Measurements from ENCODE around the gene KLHL40. TPM values are rescaled to one million over a fixed set of nuclear protein-coding genes. Genes with fewer than 3 reads are reported as not detected.

The KLHL40 gene
- polyA plus RNA-seq, 1 experiment, result not detected

DNA sequence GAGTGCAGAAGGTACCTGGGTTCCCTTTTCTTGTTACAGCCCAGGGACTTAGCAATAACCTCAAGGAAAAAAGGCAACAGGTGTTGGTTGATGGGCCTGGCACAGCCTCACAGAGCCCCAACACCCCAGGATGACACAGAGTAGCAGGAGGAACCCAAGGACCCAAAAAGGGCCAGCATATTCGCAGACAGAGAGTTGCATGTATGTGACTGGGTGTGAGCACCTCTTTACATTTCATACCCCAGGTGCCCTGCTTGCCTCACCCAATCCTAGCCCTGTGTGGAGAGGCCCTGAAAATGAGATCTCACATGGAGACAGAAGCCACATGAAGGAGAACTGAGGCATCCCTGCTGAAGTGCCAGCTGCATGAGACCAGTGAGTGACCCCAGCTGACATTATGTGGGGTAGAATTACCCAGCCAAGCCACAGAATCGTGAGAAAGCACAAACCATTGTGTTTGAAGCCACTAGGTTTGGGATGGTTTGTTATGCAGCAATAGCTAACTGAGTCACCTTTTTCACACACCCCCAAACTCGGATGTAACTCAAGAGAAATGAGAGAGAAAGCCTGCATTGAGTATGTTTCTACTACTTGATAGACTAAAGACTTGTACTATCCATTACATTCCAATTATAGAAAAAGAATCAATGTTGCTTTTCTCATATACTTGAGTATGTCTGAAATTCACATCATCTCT is 43.5 kb downstream of the KLHL40 start:
- ChIA-PET CTCF (no interaction called here), POLR2A (no interaction called here)
- Histone ChIP-seq H3K27ac (ENCODE audit: low read depth, low read length) (no peak overlapping the region), H3K27me3 (ENCODE audit: control insufficient read depth, insufficient read depth, low read length) (peaks cover 18% of the 10 kb centered on the region), H3K9me3 (ENCODE audit: control insufficient read depth, insufficient read depth, low read length) (no peaks in the 10 kb centered on the region), H3K4me3 (ENCODE audit: low read depth, low read length) (no peak overlapping the region)
- DNase-seq (ENCODE audit: low read depth, low spot score), result no peak
- TF ChIP-seq, protein P1, sequence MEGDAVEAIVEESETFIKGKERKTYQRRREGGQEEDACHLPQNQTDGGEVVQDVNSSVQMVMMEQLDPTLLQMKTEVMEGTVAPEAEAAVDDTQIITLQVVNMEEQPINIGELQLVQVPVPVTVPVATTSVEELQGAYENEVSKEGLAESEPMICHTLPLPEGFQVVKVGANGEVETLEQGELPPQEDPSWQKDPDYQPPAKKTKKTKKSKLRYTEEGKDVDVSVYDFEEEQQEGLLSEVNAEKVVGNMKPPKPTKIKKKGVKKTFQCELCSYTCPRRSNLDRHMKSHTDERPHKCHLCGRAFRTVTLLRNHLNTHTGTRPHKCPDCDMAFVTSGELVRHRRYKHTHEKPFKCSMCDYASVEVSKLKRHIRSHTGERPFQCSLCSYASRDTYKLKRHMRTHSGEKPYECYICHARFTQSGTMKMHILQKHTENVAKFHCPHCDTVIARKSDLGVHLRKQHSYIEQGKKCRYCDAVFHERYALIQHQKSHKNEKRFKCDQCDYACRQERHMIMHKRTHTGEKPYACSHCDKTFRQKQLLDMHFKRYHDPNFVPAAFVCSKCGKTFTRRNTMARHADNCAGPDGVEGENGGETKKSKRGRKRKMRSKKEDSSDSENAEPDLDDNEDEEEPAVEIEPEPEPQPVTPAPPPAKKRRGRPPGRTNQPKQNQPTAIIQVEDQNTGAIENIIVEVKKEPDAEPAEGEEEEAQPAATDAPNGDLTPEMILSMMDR (IDR thresholded peaks at IDR 0.05; ENCODE audit: low read depth, low read length), result no peak

DNA sequence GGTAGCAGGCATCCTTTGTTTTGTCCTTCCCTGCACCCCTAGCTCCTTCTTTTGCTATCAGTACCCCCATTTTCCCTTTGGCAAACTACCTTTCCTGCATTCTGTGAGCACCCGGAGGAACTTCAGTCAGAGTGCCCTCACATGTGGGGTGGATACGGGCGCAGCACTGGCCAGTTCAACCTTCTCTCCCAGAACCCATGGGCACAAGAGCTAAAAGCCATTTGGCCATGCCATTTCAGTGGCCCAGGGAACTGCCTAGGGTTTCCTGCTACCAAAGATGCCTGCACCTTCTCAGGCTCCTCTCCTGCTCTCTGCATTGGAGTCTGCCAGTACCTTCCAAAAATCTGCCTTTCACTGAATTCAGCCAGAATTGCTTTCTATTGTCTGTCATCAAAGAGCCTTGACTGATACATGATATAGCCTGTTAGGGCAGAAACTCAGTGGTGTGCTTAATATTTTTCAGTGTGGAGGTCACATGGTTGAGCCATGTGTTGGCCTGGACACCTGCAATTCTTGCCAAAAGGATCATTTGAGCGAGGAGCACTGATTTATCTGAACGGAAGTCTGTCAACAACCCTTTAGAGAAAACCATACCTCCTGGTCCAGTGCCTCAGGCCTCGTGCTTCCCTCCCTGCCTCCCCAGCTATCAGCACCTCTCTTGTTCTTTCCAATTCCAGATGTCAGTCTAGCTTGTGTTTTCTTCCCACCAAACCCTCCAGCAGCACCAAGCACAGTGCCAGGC is 44.2 kb downstream of the KLHL40 start:
- no peak overlapping the region for H3K27ac ChIP-seq (ENCODE audit: low read depth, low read length)
- ChIA-PET CTCF (no interaction called here), POLR2A (no interaction called here)
- H3K9me3 ChIP-seq (ENCODE audit: control insufficient read depth, insufficient read depth, low read length), result no peaks in the 10 kb centered on the region
- H3K27me3 ChIP-seq (ENCODE audit: control insufficient read depth, insufficient read depth, low read length), result peaks cover 17% of the 10 kb centered on the region
- DNase-seq (ENCODE audit: low read depth, low spot score), result no peak
- no peak overlapping the region for H3K4me3 ChIP-seq (ENCODE audit: low read depth, low read length)
- TF ChIP-seq, protein P1 (IDR thresholded peaks at IDR 0.05; ENCODE audit: low read depth, low read length), result no peak

DNA sequence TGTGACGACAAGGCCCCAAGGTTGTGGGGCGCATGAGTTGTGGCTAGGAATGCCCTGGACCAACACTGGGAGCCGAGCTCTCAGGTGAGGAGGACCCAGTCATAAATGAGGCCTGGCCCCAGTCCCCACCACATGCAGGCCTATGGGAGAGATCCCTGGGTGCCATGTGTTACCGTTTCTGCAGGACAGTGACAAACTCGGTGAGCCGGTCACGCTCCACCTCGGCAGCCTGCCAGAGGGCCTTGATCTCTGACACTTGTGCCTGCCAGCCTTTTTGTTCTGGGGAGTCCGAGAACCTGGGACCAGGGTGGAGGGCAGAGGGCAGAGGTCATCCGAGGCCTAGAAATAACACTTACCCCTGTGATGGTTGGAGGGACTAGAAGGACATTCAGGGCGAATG is 45.0 kb downstream of the KLHL40 start:
- TF ChIP-seq, protein P1 (IDR thresholded peaks at IDR 0.05; ENCODE audit: low read depth, low read length), result no peak
- H3K9me3 ChIP-seq (ENCODE audit: control insufficient read depth, insufficient read depth, low read length), result no peaks in the 10 kb centered on the region
- POLR2A ChIA-PET, result no interaction called here
- no peak overlapping the region for H3K4me3 ChIP-seq (ENCODE audit: low read depth, low read length)
- DNase-seq (ENCODE audit: low read depth, low spot score), result no peak
- peaks cover 17% of the 10 kb centered on the region for H3K27me3 ChIP-seq (ENCODE audit: control insufficient read depth, insufficient read depth, low read length)
- no peak overlapping the region for H3K27ac ChIP-seq (ENCODE audit: low read depth, low read length)
- CTCF ChIA-PET, result no interaction called here

DNA sequence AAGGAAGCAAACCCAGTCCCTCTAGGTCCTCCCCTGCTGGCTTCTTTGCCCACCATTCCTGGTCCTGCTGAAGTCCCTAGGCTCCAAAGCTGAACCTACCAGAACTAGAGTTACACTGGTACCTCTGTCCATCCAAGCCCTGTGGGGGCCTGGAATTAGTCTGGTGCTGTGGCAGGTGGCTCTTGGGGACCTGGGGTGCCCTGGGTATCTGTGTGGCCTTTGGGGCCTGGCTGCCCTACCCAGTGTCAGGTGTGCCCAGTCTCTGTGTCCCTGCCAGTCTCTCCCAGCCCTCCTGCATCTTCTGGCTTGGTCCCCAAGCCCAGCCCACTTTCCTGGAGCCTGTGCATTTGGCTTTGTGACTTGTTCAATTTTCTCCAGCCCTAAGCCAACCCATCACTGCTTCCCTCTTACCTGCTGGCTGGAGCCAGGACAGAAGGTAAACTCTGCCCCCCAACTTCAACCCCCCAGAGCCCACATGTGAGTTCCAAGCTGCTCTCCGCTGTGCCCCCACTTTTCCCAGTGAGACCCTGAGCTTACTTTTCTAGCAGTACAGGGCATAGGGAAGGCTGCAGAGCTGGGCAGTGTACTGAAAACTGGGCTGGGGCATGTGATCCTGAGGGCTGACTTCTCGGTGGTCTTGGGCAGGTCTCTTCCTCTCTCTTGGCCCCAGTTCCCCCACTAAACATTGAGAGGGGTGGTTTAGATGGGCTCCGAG is 45.5 kb downstream of the KLHL40 start:
- Histone ChIP-seq H3K27ac (ENCODE audit: low read depth, low read length) (no peak overlapping the region), H3K4me3 (ENCODE audit: low read depth, low read length) (no peak overlapping the region), H3K27me3 (ENCODE audit: control insufficient read depth, insufficient read depth, low read length) (peaks cover 21% of the 10 kb centered on the region), H3K9me3 (ENCODE audit: control insufficient read depth, insufficient read depth, low read length) (no peaks in the 10 kb centered on the region)
- ChIA-PET POLR2A (interaction anchor here (0.7 kb wide), 1 partner anchor 47 kb away, joined by 4 read pairs; no protein-coding TSS in a partner anchor), CTCF (interaction anchor here (0.8 kb wide), 1 partner anchor 12 kb away, joined by 3 read pairs; no protein-coding TSS in a partner anchor)
- DNase-seq (ENCODE audit: low read depth, low spot score), result no peak
- TF ChIP-seq, protein P1 (IDR thresholded peaks at IDR 0.05; ENCODE audit: low read depth, low read length), result no peak
